Measurements from ENCODE around the gene ABL2. TPM values are rescaled to one million over a fixed set of nuclear protein-coding genes. Genes with fewer than 3 reads are reported as not detected.
A peak's percentile ranks its signal among the peaks of the same experiment; 100 is the strongest.

ABL2 gene
- total and polyA plus RNA-seq, 9 of the 15 experiments (the other 6 are each of a cell fraction or from before 2014, with no cell fraction given), result 1.4 to 15.0 (median 8.6) TPM

- POLR2A ChIA-PET, result no interaction called here
- H3K36me3 ChIP-seq (ENCODE audit: control insufficient read depth, insufficient read depth, low read length), result no peaks in the 10 kb centered on the region
These were observed 35.4 kb downstream of the ABL2 start for GRCh38 chr1:179194068-179194537.

More at GRCh38 chr1:179194068-179194537, 35.4 kb downstream of the ABL2 start:
- H3K4me3 ChIP-seq, result no peak overlapping the region
- H3K27ac ChIP-seq (ENCODE audit: extremely low read depth, low read depth, low read length), result no peak overlapping the region
- H3K4me1 ChIP-seq (replicated peaks in 1 of 2; ENCODE audit: control insufficient read depth in 2 of 2, insufficient read depth in 2 of 2, low read length in 2 of 2), result 0 out of 5 replicates have a peak, but pooled peaks cover 0 to 3% of the 10 kb centered on the region in 2 experiments
- intact Hi-C loops (cut with micrococcal nuclease) (loop anchor here (5.0 kb wide), 4 partner anchors 72 to 422 kb away; partner anchors contain the start of gene AXDND1), in situ Hi-C loops (cut with MboI) (no loop called here)
- TF ChIP-seq ELF4 (CRISPR knock-in tag; IDR thresholded peaks at IDR 0.05) (no peak), NFYB (IDR thresholded peaks at IDR 0.05; ENCODE audit: extremely low read depth, insufficient read length) (no peak), NCOA1 (IDR thresholded peaks at IDR 0.05; ENCODE audit: low read depth) (no peak), ZBTB12 (CRISPR knock-in tag; IDR thresholded peaks at IDR 0.05) (no peak), NELFE (IDR thresholded peaks at IDR 0.05; ENCODE audit: insufficient read depth, insufficient read length) (no peak), POLR2H (tag; IDR thresholded peaks at IDR 0.05; ENCODE audit: low read depth) (0 out of 2 replicates have a peak, but pooled peaks have one; percentile 16)
- no peak overlapping the region for H3K9ac ChIP-seq (ENCODE audit: insufficient read depth in 1 of 2, low read depth in 2 of 2, low read length in 2 of 2)
- FAIRE-seq (no peak), ATAC-seq (no peak), DNase-seq (ENCODE audit: extremely low read depth in 1 of 4, low spot score in 3 of 4) (no peak)
- no peak overlapping the region for H3K4me2 ChIP-seq (ENCODE audit: insufficient read depth, low read length)
- H4K20me1 ChIP-seq (replicated peaks; ENCODE audit: control insufficient read depth, insufficient read depth, low read length), result no peaks in the 10 kb centered on the region
- BruUV-seq (replicated peaks), result no TSS peak
- no peaks in the 10 kb centered on the region for H3K9me3 ChIP-seq (replicated peaks; ENCODE audit: control insufficient read depth, insufficient read depth, low read depth, low read length)
- H3K27me3 ChIP-seq (ENCODE audit: control insufficient read depth in 2 of 2, insufficient read depth in 2 of 2, low read length in 2 of 2), result no peaks in the 10 kb centered on the region
- H3K9me1 ChIP-seq (ENCODE audit: control insufficient read depth, insufficient read depth, low read length), result no peaks in the 10 kb centered on the region
- H2AFZ ChIP-seq (ENCODE audit: low read depth, low read length), result no peak overlapping the region
- CTCF ChIA-PET (ENCODE audit: low intra/inter-chr PET ratio), result interaction anchor here (0.7 to 1.8 kb wide), 2 partner anchors 73 to 420 kb away, joined by 3 to 6 read pairs; no protein-coding TSS in a partner anchor
- 40% methylated on average over 2 of the region's 2 CpGs for WGBS (ENCODE audit: insufficient coverage, low coverage, missing lambda C conversion rate)
- H3K79me2 ChIP-seq (ENCODE audit: control insufficient read depth, insufficient read depth, low read length), result peaks cover 10% of the 10 kb centered on the region; the same call in 1 of the 3 replicates
